Progenitor cell of endocrine pancreas (in vitro differentiated cells): ENCODE results near the gene DRD4. TPM values are rescaled to one million over a fixed set of nuclear protein-coding genes. Genes with fewer than 3 reads are reported as not detected.

Source experiments
- DNase-seq: peaks from one replicate; pipeline ENCODE4 v3.0.0; 2021; ENCODE audit warnings: low spot score; ENCODE audit not compliant: unreplicated experiment
- H3K27ac Mint-ChIP-seq: 2 replicates; pipeline ENCODE4 v1.8.0; 2021; ENCODE audit warnings: mild to moderate bottlenecking, moderate library complexity, mixed read lengths
- H3K27me3 Mint-ChIP-seq: 2 replicates; pipeline ENCODE4 v1.8.0; 2021; ENCODE audit warnings: mixed read lengths
- H3K36me3 Mint-ChIP-seq: 2 replicates; pipeline ENCODE4 v1.8.0; 2022; ENCODE audit warnings: mixed read lengths; ENCODE audit not compliant: insufficient read depth
- H3K4me1 Mint-ChIP-seq: 2 replicates; pipeline ENCODE4 v1.8.0; 2021; ENCODE audit warnings: low read depth, mixed read lengths
- H3K4me3 Mint-ChIP-seq: 2 replicates; pipeline ENCODE4 v1.8.0; 2021; ENCODE audit warnings: low read depth, mild to moderate bottlenecking, moderate library complexity, mixed read lengths
- H3K9me3 Mint-ChIP-seq: 2 replicates; pipeline ENCODE4 v1.8.0; 2021; ENCODE audit warnings: low read depth, mixed read lengths
- total RNA-seq: library from RNA; stranded (reverse); gene quantifications from 2 replicates; pipeline ENCODE4 v1.2.1, GENCODE V29; 2021
- TF ChIP-seq, protein P1 (sequence below): fragments of 200-600 bp; sonication (generic); IDR thresholded peaks from one replicate; pipeline ENCODE4 v1.5.0; 2021; ENCODE audit warnings: antibody characterized with exemption, mild to moderate bottlenecking; ENCODE audit not compliant: unreplicated experiment

Gene DRD4
- total RNA-seq, 1 donor from 2014 or later, result 2.7 TPM

DNA sequence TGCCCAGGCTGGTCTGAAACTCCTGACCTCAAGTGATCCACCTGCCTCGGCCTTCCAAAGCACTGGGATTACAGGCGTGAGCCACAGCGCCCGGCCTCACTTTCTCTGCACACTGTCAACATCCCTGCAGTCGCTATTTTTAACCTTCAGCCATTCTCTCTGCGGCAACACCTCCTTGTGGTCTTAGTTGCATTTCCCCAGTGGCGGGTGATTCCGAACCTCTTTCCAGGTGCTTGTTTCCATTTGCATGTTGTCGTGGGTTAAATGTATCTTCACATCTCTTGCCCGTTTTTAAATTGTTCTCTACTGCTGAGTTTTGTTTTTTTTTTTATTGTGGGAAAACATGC lies 7.9 kb upstream of the DRD4 start:
- DNase-seq, result no peak
- TF ChIP-seq, protein P1, sequence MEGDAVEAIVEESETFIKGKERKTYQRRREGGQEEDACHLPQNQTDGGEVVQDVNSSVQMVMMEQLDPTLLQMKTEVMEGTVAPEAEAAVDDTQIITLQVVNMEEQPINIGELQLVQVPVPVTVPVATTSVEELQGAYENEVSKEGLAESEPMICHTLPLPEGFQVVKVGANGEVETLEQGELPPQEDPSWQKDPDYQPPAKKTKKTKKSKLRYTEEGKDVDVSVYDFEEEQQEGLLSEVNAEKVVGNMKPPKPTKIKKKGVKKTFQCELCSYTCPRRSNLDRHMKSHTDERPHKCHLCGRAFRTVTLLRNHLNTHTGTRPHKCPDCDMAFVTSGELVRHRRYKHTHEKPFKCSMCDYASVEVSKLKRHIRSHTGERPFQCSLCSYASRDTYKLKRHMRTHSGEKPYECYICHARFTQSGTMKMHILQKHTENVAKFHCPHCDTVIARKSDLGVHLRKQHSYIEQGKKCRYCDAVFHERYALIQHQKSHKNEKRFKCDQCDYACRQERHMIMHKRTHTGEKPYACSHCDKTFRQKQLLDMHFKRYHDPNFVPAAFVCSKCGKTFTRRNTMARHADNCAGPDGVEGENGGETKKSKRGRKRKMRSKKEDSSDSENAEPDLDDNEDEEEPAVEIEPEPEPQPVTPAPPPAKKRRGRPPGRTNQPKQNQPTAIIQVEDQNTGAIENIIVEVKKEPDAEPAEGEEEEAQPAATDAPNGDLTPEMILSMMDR, result no peak
- Mint-ChIP-seq H3K9me3 (no peaks in the 10 kb centered on the region), H3K4me1 (no peaks in the 10 kb centered on the region), H3K27ac (no peak overlapping the region), H3K27me3 (peaks cover 23% of the 10 kb centered on the region), H3K4me3 (no peak overlapping the region), H3K36me3 (peaks cover 14% of the 10 kb centered on the region)

- Mint-ChIP-seq H3K4me1 (peaks cover 1% of the 10 kb centered on the region), H3K9me3 (no peaks in the 10 kb centered on the region), H3K27ac (no peak overlapping the region), H3K27me3 (peaks cover 36% of the 10 kb centered on the region), H3K36me3 (peaks cover 17% of the 10 kb centered on the region), H3K4me3 (no peak overlapping the region)
- TF ChIP-seq, protein P1, result no peak
- DNase-seq, result no peak
Measured at GRCh38 chr11:630871-631270, 6.2 kb upstream of the DRD4 start.

GRCh38 chr11:635945-636510 lies 1.0 kb upstream of the DRD4 start:
- no peak overlapping the region for H3K4me3 Mint-ChIP-seq
- H3K36me3 Mint-ChIP-seq, result peaks cover 8% of the 10 kb centered on the region
- H3K9me3 Mint-ChIP-seq, result no peaks in the 10 kb centered on the region
- H3K4me1 Mint-ChIP-seq, result peaks cover 9% of the 10 kb centered on the region
- H3K27ac Mint-ChIP-seq, result no peak overlapping the region
- DNase-seq, result no peak
- TF ChIP-seq, protein P1, result no peak
- peaks cover 46% of the 10 kb centered on the region for H3K27me3 Mint-ChIP-seq

- no peak overlapping the region for H3K4me3 Mint-ChIP-seq
- peaks cover 9% of the 10 kb centered on the region for H3K4me1 Mint-ChIP-seq
- H3K36me3 Mint-ChIP-seq, result peaks cover 10% of the 10 kb centered on the region
- peaks cover 46% of the 10 kb centered on the region for H3K27me3 Mint-ChIP-seq
- H3K9me3 Mint-ChIP-seq, result no peaks in the 10 kb centered on the region
- TF ChIP-seq, protein P1, result no peak
- H3K27ac Mint-ChIP-seq, result no peak overlapping the region
- no peak for DNase-seq
Measured at GRCh38 chr11:637333-637592, 194 bp downstream of the DRD4 start.

DNA sequence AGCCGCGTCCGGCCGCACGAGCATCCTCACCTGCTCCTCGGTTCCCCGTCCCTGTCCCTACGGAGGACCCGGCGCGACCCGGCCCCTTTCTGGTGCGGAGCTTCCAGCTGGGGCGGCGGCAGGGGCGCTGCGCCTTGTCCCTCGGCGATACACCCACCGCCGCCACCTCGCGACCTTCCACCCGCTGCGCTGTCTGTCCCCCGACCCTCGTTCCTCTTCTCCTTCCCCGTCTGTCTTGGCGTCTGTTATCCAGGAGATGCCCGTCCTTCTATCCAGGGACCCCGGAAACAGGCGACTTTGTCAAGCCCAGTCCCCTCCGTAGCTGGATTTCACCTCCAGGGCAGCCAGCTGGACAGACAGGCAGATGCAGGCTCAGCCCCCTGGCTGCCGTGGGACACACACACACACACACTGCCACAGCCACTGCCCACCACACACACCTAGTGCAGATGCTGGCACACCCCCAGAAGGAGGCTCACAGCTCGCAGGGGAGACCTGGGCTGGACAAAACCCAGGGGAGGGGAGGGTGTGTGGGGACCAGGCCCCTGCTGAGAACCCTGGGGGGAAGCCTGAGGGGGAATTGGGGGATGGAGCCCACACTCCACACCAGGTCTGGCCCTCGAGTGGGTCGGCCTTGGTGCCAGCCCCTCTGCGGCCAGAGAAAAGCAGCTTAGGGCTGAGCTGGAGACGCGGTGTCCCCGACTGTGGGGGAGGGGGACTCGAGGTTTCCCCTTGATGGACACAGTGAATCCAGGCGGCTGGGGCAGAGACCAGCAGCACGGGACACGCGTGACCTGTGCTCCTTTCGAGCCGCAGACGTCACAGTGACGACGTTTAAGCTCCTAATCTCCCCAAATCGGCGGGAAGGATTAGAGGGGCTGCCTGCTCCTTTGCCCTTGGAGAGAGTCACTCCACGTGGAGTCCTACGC lies 788 bp downstream of the DRD4 start:
- H3K9me3 Mint-ChIP-seq, result no peaks in the 10 kb centered on the region
- no peak overlapping the region for H3K27ac Mint-ChIP-seq
- peak overlapping the region; percentile 26 for H3K4me3 Mint-ChIP-seq
- H3K36me3 Mint-ChIP-seq, result peaks cover 6% of the 10 kb centered on the region
- TF ChIP-seq, protein P1, result no peak
- H3K4me1 Mint-ChIP-seq, result peaks cover 9% of the 10 kb centered on the region
- H3K27me3 Mint-ChIP-seq, result peaks cover 46% of the 10 kb centered on the region
- no peak for DNase-seq
